Skeletal muscle cell (primary cell): Measurements from ENCODE around the gene ERH.

Experiments
- DNase-seq: peaks from one replicate; pipeline ENCODE4 v3.0.0-alpha.2; 2010; ENCODE audit warnings: low read depth
- H3K4me3 ChIP-seq: 2 replicates; pipeline ENCODE4 v1.5.1; 2011; ENCODE audit warnings: low read depth, mild to moderate bottlenecking, control low read depth, low read length, moderate library complexity

The ERH gene

DNA sequence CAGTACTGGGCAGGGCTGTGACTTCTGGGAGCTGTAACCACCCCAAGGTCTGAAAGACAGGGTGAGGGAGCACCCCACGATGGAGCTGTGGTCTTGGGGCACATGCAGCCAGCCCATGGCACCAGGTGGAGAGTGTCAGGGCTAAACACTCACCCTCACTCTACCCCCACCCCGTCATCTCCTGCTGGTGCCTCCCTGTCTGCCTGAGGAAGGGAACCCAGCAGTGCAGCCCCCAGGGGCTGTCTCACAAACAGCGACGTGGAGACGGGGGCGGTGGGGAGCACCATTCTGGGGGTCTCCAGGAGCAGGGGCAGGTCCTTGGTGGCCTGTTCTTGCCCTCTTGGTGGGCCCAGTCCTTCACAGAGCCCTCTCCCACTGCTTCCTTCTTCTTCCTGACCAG, 63.5 kb downstream of the ERH start:
- H3K4me3 ChIP-seq, result no peak overlapping the region
- no peak for DNase-seq

DNA sequence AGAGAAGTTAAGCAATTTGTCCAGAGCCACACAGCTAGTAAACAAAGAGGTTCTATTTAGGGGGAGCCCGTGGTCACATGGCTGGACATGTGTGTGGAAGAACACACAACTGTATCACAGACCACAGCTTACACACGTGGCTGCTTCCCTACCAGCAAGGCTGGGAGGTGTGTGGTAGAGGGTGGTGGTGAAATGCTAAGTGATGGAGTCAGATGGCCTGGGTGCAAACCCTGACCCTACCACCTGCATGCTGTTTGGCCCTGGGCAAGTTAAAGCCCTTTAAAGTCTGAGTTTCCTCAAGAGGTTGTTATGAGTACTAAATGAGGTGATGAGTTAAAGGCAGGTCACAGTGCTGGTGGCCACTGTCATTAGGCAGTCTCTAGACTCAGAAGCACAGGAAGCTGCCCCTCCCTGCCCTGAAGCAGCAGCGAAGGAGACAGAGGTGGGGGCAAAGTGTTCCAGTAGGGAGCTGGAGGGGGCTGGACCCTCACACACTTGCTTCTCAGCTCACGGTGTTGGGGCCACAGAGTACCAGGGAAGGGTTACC, 64.2 kb downstream of the ERH start:
- no peak overlapping the region for H3K4me3 ChIP-seq
- no peak for DNase-seq

DNA sequence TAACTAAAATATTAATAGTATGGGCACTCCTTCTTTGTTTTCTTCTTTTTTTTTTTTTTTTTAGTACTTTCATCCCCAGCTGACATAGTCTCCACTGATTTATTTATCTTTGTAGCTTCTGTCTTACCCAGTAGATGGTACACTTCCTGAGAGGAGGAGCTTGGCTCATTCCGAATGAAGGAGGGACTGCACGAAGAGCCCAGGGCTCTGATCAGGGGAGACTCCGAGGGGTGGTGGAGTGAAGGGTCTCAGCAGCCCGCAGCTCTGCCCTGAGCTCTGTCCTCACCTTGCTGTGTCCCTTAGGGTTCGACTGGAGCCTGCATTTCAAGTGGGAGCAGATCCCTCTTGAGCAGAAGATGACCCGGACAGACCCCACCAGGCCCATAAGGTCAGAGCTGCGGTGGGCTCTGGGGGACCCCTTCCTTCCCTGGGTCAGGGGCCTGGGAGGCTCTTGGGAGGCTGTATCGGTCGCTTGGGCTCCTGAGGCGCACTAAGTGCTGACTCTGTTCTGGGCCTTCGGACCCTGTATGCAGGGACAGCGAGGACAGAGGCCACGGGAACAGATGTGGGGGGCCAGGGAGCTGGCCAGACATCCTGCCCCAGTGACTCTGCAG, 65.2 kb downstream of the ERH start:
- DNase-seq, result no peak
- H3K4me3 ChIP-seq, result no peak overlapping the region

DNA sequence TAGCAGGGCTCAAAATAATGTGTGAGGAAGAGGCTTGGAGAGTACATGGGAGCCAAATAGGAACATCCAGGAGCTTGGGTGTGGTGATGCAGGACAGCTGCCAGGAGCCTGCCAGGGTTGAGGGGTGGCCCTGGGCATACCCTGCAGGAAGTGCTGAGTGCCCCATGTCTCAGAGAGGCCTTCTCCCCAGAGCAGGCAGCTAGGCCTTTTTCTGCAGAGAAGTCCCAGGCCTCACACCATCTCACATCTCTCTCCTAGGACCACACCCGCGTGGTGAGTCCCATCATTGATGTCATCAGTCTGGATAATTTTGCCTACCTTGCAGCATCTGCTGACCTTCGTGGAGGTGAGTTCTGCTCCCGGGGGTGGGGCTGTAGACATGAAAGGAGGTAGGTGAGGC, 66.9 kb downstream of the ERH start:
- no peak for DNase-seq
- H3K4me3 ChIP-seq, result no peak overlapping the region
